ENCODE data around the gene RPL37A.

Gene RPL37A

GRCh38 chr2:216498379-216499352 lies at the start of gene RPL37A:
TSS of gene RPL37A (plus strand) at chr2:216498844. CDS start at chr2:216498875, 31 bp downstream.
- DNase-seq, result peak; percentile 88

DNA sequence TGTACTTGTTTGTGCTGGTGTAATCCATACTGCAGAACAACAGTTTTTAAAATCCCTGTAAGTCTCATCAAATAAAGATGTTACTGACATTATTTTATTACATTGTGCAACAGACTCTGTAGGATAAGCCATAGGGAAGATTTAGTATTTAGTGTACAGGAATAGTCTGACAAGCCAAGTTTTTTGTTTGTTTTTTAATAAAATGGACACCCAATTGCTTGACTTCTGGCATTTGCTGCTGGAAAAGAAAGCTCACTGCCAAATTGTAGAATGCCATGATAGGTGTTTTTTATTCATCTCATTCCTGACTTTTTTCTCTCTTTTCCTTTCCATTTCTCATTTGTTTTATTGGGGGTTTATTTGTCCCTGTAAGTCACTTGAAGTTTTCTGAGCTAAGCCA lies 48.3 kb upstream of the RPL37A start:
- no peak for DNase-seq

GRCh38 chr2:216450784-216451183 lies 47.9 kb upstream of the RPL37A start:
- DNase-seq, result no peak

DNA sequence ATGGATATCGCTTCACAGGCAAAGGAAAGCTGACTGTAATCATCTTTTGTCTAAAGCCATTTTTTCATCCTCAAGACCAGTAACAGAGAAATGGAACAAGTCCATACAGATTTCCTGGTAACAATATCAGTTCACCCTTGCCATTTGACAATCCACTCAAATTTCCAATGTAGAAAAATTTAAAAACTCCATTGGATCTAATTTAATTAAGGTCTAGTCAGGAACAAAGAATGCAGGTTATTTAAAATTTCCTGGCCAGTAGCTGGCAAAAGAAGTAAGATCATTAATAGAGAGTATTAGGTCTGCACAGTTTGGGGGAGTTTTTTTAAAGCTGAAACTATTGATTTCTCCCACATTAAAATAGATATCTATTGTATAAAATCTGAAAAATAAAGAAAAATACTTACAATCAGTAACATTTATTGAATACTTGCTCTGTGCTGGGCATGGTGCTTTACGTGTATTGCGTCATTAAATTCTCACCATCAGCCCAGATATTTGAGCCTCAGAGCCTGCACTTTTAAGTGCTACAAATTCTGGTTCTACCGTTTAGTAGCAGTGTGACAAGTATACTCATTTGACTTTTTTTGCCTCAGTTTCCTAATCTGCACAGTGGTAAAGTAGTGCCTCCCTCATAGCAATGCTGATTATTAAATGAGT lies 44.6 kb upstream of the RPL37A start:
- no peak for DNase-seq

DNA sequence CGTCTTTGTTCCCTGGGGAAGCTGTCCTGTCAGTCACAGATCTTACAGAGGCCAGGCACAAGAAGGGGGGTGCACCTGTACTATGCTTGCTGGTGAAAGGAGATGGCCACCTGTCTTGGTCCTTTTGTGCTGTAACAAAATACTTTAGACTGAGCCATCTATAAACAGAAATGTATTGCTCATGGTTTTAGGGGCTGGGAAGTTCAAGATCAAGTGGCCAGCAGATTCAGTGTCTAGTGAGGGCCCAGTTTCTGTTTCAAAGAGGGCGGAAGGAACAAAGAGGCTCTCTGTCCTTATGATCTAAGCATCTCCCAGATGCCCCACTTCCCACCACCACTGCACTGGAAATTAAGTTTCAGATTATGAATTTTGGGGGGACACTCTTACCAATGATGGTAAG lies 35.5 kb upstream of the RPL37A start:
- no peak for DNase-seq

GRCh38 chr2:216464104-216464720 lies 34.4 kb upstream of the RPL37A start:
- no peak for DNase-seq

GRCh38 chr2:216465579-216466195 lies 33.0 kb upstream of the RPL37A start:
- DNase-seq, result no peak

GRCh38 chr2:216467845-216468244 lies 30.8 kb upstream of the RPL37A start:
- DNase-seq, result no peak

DNA sequence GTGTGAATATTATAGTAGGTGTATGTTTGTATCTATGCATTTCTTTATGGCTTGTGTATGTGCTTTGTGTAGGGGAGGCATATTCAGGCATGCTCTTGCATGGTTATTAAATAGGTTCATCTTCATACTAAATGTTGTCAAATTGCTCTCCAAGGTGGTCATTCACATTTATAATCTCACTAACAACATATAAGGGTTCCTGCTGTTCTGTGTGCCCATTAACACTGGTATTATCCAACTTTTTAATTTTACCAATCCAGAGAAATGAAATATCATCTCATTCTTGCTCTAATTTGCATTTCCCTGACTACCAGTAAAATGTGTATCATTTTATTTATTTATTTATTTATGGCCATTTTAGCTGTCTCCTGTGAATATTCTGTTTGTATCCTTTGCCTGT lies 29.0 kb upstream of the RPL37A start:
- DNase-seq, result no peak

DNA sequence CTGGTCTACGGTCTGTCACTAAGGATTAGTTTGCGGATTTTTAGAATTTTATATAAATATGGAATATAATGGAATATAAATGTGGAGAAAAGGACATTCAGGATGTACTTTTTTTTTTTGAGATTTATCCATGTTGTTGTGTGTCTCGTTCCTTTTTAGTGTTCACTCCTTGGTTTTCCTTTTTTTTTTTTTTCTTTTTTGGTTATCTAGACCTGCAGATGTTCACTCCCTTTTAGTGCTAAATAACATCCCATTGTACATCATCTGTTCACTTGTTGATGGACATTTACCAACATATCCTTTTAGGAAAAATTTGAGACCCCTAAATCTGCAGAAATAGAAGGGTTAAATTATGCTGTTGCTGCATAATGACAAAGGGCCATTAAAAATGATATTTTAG lies 25.5 kb upstream of the RPL37A start:
- DNase-seq, result no peak

DNA sequence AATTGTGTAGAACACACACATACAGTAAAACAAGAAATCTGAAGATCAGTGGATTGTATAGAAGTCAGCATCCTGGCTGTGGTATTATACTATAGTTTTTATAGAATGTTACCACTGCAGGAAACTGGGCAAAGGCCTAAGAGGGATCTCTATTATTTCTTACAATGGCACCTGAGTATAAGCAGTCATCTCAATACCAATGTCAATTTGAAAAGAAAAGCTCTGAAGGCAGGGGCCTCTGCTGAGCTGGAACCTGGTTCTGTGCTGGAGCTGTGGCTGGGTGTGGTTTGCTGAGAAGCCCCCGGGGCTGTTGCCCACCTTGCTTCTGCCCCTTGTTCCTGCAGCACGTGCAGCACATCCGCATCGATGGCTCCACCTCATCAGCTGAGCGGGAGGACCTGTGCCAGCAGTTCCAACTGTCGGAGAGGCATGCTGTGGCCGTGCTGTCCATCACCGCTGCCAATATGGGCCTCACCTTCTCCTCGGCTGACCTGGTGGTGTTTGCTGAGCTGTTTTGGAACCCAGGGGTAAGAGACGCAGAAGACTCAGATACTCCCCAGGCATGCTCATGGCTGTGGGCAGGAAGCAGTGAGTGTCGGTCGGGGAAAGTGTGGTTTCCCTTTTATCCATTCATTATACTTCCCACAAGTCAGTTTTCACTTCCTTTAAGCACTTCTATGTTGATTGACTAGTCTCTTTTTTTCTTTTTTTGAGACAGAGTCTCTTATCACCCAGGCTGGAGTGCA lies 23.5 kb upstream of the RPL37A start:
- DNase-seq, result no peak

DNA sequence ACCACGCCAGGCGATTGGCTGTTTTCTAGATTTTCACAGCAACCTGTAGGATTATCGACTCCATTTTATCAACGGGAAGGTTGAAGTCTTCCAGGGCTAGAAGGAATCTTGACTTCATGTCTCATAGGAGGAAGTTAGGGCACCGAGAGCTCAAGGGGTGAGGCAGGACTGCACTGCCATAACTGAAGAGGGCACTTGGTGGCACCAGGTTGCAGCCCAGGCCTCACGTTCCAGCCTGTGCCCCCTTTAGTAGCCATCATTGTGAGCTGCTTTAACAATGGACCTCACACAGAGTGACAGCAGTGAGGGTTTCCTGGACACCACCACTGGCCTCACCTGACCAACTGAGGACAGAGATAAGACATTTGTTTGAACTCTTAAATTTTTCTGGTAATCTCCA lies 22.9 kb upstream of the RPL37A start:
- DNase-seq, result no peak

DNA sequence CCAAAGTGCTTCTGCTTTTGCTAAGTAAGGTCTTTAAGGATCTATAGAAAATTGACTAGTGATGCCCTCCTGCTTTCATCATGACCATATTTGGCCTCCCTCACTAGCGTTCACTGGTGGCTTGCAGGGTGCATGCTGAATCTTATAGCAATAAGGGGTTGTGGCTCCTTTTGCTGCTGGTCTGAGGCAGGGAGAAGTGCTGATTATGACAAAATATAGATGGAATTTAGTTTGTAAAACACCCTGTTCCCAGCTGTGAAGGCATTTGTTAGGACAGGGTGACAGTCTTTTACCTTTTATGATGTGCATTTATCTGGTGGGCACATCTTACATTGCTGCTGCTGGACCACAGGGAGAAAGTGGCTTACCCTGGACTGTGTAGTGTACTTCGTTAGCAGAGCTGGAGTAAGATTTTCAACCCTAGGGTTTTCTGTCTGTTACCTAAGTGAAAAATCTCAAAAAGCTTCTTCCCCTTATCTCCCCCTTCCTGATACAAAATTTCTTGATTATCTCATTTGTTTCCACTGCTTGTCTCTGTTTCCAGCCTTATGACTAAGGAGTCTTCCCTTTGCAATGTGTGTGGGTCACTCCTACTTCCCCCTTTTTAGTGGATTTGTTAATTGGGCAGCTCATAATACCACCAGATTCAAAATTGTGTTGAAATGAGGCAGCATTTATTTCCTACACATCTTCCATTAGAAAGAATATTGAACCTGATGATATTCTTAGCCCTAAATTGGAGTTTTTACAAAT lies 21.2 kb upstream of the RPL37A start:
- no peak for DNase-seq

DNA sequence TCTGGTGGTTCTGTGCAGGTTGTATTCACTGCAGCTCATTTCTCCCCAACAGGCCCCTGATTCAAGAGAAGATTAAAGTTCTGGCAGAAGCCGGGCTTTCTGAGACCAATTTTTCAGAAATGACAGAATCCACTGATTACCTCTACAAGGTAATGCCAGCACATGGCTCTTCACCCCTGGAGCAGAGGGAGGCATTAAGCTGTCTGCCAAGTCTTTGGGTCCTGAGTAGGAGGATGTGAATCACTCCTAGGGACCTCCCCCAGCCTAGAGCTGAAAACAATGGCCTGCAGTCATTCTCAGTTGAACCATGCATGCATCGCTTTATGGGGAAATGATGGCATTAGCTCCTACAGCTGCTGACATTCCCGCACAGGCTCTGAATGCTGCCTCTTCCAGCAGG lies 20.5 kb upstream of the RPL37A start:
- DNase-seq, result no peak

GRCh38 chr2:216478791-216479190 lies 19.9 kb upstream of the RPL37A start:
- DNase-seq, result no peak

DNA sequence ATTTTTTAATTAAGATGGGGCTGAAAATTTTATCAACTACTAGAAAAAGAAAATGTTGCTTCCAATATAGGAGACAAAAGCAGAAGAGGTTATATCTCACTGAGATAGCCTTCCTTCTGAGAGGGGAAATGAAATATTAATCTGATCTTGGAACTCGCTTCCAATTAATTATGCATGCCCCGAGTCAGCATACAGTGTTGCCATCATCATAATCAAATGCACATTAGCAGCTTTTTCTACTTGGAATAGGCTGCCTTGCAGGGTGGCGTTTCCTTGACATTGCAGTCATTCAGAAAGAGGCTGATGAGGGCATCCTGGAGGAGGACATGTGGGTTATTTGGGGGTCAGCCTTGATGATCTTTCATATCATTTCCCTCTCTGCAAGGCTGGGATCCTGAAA lies 18.4 kb upstream of the RPL37A start:
- no peak for DNase-seq

DNA sequence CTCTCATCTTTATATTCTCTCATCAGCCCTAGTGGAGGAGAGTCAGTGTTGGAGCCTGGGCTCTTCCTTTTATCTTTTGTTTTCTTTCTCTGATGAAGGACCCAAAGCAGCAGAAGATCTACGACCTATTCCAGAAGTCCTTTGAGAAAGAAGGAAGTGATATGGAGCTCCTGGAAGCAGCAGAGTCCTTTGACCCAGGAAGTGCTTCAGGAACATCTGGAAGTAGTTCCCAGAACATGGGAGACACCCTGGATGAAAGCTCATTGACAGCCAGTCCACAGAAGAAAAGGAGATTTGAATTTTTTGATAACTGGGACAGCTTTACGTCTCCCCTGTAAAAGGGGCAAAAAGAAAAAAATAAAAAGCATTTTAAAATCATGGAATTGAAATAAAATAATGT lies 16.0 kb upstream of the RPL37A start:
- DNase-seq, result no peak

- no peak for DNase-seq
Measured at GRCh38 chr2:216485237-216485636, 13.4 kb upstream of the RPL37A start.

GRCh38 chr2:216485745-216486144 lies 12.9 kb upstream of the RPL37A start:
- DNase-seq, result no peak

DNA sequence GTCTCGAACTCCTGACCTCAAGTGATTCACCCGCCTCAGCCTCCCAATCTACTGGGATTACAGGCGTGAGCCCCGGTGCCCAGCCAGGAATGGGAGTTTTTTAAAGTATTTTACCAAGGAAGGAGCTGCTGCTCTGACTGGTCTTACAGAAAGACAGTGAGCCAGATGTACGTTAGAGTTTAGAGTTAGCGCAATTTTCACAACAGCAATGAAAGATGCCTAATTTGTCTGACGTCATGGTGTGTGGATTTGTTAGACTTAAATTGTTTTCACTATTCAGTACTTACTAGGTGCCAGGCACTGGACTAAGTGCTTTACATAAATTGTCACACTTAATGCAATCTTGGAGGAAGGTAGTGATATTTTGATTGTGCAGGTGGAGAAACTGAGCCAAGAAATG lies 12.4 kb upstream of the RPL37A start:
- DNase-seq, result no peak

DNA sequence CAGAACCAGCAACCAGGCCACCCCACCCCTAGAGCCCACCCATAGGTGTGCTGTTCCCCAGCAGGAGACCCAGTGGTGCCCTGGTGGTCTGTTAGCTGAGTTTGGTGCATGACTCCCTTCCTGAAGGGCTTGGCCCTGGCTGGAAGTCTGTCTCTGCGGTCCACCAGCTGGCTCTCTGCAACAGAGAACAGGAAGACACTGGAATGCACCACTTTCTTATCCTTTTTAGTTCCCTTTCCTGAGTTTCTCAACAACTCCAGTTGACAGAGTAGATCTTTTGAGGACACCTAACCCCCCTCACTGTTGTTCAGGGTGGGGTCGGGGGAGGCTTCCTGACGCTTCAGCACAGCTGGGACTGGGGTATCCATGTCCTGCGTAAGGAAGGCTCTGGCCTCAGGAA lies 11.9 kb upstream of the RPL37A start:
- no peak for DNase-seq

DNA sequence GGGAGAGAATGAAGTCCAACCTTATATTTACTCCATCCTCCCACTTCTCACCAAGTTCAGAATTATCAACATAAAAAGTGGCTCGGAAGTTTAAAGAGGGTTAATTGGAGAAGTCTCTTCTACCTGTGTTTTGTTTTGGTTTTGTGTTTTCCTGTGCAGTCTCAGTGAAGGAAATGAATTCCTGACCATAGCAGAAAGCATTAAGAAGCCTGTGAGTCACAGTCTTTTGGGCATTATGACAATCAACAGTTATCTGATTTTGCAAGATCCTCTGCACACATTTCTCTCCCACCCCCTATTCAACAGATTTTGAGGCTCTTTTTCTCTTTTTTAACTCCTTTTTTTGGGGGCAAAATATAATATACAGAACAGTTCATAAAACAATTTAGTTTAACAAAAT lies 8.6 kb upstream of the RPL37A start:
- no peak for DNase-seq
